NCI-H748 treated with DMSO at 0.1 percent for 48 hours (cell line): Measurements from ENCODE around the gene SVIL.
A peak's percentile ranks its signal among the peaks of the same experiment; 100 is the strongest.
"Not testable (repeated sequence)": the region's sequence is repeated elsewhere in the genome, so short reads cannot be mapped to it uniquely, and the experiment has no call there.

Experiments used
- DNase-seq: peaks from one replicate; lab custom pipeline; 2025; lab: John Stamatoyannopoulos, UW

SVIL gene

DNA sequence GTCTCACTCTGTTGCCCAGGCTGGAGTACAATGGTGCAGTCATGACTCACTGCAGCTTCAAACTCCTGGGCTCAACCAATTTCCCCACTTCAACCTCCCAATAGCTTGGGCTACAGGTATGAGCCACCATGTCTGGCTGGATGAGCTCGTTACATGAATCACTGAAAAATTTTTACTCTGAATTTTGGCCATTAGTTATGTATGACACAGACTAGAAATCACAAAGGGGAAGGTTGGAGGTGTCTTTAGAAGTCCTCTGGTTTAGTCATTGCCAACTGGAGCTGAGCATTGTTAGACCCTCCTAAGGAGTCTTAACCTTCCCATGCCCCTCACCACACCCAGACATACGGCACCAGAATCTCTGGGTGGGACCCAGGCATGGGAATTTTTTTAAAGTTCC, 34.7 kb downstream of the SVIL start:
- no peak for DNase-seq

GRCh38 chr10:29598851-29599311, 35.9 kb downstream of the SVIL start:
- no peak for DNase-seq

GRCh38 chr10:29596826-29597225, 37.9 kb downstream of the SVIL start:
- DNase-seq = no peak

GRCh38 chr10:29596356-29596755, 38.4 kb downstream of the SVIL start:
- no peak for DNase-seq

- DNase-seq = no peak
Observed at GRCh38 chr10:29595636-29596225, 39.0 kb downstream of the SVIL start.

DNA sequence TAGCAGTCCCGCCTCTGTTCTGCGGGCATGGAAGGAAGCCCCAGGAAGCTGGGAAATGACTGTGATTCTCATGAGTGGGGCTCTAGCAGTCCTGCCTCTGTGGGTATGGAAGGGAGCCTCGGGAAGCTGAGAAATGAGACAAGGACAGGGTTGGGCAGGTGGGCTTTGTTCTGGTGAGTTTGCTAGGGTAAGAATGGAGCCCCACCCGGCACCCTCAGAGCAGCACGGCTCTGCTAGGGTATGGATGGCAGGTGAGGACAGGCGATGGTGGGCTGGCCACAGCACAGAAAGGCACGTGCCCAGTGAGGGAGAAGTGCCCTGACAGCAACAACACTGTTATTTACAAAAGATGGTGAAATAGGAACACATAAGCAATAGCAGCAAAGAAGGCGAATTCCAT, 39.6 kb downstream of the SVIL start:
- no peak for DNase-seq

- DNase-seq = no peak
Observed at GRCh38 chr10:29591651-29591968, 43.2 kb downstream of the SVIL start.

DNA sequence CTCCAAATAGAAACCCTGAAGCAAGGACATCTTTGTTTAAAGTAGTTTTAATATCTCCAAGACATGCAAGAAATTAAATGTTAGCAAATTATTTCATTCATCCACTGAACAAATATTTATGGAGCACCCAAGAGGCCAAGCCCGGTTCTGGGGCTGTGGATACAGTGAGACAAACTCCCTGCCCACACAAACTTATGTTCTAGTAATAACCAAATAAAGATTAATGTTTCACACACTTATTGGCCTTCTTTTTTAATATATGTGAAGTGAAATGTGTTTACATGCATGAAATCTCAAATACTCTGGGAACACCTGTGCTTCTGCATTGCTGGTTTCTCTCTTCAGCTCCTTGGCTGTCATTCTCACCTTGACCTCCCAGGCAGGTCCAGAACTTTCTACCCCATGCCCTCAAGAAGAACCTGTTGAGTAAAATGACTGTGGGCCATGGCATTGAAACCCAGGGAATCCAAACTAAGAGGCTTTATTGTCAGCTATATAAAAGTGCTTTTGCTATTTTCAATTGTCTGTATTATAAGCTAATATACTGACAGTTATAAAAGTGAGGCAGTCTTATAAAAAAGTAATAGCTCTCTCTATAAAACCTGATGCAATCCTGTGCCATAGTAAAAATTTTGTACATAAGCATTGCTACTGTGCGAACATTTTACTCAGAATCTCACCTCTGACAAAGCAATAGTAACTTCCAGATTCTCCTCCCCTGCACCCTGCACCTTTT, 43.7 kb downstream of the SVIL start:
- no peak for DNase-seq

GRCh38 chr10:29588629-29589421, 45.9 kb downstream of the SVIL start:
- DNase-seq = no peak

GRCh38 chr10:29587750-29588628, 46.8 kb downstream of the SVIL start:
- not testable (repeated sequence) for DNase-seq

GRCh38 chr10:29587102-29587749, 47.5 kb downstream of the SVIL start:
- not testable (repeated sequence) for DNase-seq

DNA sequence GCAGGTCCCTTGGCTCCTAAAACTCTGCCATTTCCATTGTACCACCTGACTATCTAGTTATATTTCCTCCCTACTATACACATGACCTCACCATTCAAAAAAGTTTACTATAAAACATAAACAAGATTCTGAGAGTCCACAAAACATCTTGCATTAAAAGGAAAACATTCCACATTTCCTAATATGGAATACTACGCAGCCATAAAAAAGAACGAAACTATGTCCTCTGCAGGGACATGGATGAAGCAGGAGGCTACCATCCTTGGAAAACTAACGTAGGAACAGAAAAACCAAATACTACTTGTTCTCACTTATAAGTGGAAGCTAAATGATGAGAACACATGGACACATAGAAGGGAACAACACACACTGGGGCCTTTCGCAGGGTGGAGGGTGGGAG, 48.3 kb downstream of the SVIL start:
- DNase-seq = no peak

DNA sequence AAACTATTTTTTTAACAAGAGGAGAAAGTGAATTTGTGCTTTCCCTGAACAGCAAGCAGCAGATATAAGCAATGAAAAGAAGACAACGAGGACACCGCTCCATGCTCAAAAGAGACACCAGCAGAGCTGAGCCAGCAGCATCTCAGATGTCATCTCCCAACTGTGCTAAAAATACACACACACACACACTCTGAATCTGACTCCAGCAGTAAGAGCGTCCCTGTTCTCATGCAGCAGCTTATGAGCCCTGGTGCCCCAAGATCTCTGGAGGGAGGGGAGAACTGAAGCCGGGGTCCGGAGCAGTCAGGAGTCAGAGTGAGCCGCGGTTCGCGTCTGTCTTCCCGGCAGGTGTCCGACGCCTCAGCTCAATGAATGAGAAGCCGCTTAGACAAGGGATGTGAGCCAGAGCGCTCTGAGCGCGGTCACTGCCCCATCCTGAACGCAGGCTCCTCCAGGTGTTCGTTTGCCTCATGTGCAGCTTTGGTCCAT, 49.2 kb downstream of the SVIL start:
- peak; percentile 8 for DNase-seq

GRCh38 chr10:29584436-29584835, 50.3 kb downstream of the SVIL start:
- DNase-seq = no peak

GRCh38 chr10:29583674-29584073, 51.1 kb downstream of the SVIL start:
- no peak for DNase-seq

DNA sequence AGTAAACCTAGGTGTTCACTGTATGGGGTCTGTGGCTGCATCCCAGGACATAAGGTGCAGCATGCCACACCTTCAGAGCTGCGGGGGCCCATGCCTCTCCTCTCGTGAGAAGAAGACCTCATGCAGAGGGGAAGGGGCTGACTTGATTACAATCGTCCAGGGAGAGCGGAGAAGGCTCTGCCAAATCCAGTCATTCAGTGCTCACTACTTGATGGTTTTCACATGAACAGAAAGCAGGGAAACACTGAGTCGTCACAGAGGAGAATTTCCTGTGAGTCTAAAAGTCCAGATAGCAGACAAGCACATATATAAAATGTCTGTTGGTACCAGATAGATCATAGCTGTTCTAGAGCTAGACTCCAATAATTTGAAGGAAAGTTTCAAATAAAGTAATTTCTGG, 52.0 kb downstream of the SVIL start:
- not testable (repeated sequence) for DNase-seq

GRCh38 chr10:29579455-29579970, 55.3 kb downstream of the SVIL start:
- DNase-seq = no peak

DNA sequence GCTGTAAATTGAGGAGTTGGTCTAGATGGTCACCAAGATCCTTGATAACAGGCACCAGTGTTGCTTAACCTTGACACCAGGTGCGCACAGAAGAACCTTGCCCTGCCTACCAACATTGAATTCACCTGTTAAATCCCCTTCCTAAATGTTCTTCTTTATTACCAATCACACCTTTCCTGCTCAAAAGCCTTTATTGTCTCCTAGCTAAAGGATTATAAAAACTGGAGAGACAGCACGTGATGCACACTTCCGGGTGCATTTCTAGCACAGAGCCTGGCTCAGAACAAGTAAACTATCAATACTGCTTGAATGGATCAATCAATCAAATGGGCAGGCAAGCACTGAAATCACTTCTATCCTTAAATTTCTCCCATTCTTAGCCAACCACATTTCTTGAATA, 56.3 kb downstream of the SVIL start:
- no peak for DNase-seq

DNA sequence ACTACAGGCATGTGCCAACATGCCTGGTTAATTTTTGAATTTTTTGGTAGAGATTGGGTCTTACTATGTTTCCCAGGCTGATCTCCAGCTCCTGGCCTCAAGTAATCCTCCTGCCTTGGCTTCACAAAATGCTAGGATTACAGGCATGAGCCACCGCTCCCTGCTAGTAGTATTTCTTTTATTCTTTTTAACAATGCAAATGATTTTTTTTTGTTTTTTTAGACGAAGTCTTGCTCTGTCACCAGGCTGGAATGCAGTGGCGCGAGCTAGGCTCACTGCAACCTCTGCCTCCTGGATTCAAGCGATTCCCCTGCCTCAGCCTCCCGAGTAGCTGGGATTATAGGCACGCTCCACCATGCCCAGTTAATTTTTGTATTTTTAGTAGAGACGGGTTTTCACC, 58.1 kb downstream of the SVIL start:
- DNase-seq = no peak

GRCh38 chr10:29575098-29575455, 59.7 kb downstream of the SVIL start:
- DNase-seq = no peak
